HCT116 (cell line): ENCODE data around the gene PNKP. TPM values are rescaled to one million over a fixed set of nuclear protein-coding genes. Genes with fewer than 3 reads are reported as not detected.
A peak's percentile ranks its signal among the peaks of the same experiment; 100 is the strongest.

ENCODE experiments used
- ATAC-seq: fragments of 200-7000 bp; cut with Tn5 transposase; 2 replicates; pipeline ENCODE4 v1.9.1; 2020; ENCODE audit warnings: mild to moderate bottlenecking, moderate library complexity
- BruUV-seq: library from RNA; stranded (reverse); fragments of 400-500 nt; replicated peaks from 2 replicates; lab custom pipeline; 2021; lab: Mats Ljungman, UMichigan
- CTCF ChIA-PET: fragments of 300-600 bp; sonication (Branson Sonifier 250); formaldehyde crosslinking; loops from one replicate; lab custom pipeline; 2021; ENCODE audit warnings: antibody characterized with exemption; lab: Charles Lee
- POLR2A ChIA-PET: fragments of 300-600, 350-600 bp; sonication (Branson Sonifier 250); formaldehyde crosslinking; loops from one replicate; lab custom pipeline; 2021; ENCODE audit warnings: antibody characterized with exemption; lab: Charles Lee
- RAD21 ChIA-PET, 2 experiments: fragments of 300-600 bp; sonication (Branson Sonifier 250); formaldehyde crosslinking; loops; one replicate each; lab custom pipeline; 2023; ENCODE audit warnings: low total read pairs in 2 of 2; ENCODE audit not compliant: uncharacterized antibody in 2 of 2, unreplicated experiment in 2 of 2, low non-redundant PET in 1 of 2; lab: Charles Lee
- DNase-seq: peaks from one replicate; pipeline ENCODE4 v3.0.0-alpha.2; 2010; ENCODE audit warnings: low read depth, low spot score
- H2AFZ ChIP-seq: fragments of 200-600 bp; shearing (Covaris generic), sonication (generic); 2 replicates; pipeline ENCODE4 v1.6.1; 2017; ENCODE audit warnings: low read depth, mixed run types, mixed read lengths, antibody characterized with exemption, low read length; ENCODE audit not compliant: poor library complexity, severe bottlenecking
- H3K27ac ChIP-seq: 2 replicates; pipeline ENCODE4 v1.5.1; 2012; ENCODE audit warnings: low read depth, low read length
- H3K27me3 ChIP-seq: fragments of 200-600 bp; sonication (generic); 2 replicates; pipeline ENCODE4 v1.6.1; 2016; ENCODE audit warnings: mixed run types, low read length, mixed read lengths; ENCODE audit not compliant: insufficient read depth
- H3K36me3 ChIP-seq, 2 experiments: fragments of 200-500 bp in 1 of 2; fragments of 200-600 bp in 1 of 2; sonication (Bioruptor generic) in 1 of 2; sonication (generic) in 1 of 2; 2 replicates each; pipeline versions ENCODE4 v1.5.1 to v1.6.1; 2014 to 2016; ENCODE audit warnings: low read length in 2 of 2, inconsistent platforms in 1 of 2, mixed read lengths in 1 of 2, mixed run types in 1 of 2; ENCODE audit not compliant: insufficient read depth in 2 of 2, control insufficient read depth in 1 of 2
- H3K4me1 ChIP-seq, 2 experiments: fragments of 200-600 bp in 1 of 2; sonication (generic) in 1 of 2; 2 replicates each; pipeline versions ENCODE4 v1.5.1 to v1.6.1; 2012 to 2017; ENCODE audit warnings: low read length in 2 of 2, inconsistent platforms in 1 of 2, mild to moderate bottlenecking in 1 of 2, mixed read lengths in 1 of 2, mixed run types in 1 of 2, moderate library complexity in 1 of 2; ENCODE audit not compliant: insufficient read depth in 2 of 2, control insufficient read depth in 1 of 2
- H3K4me2 ChIP-seq: fragments of 200-600 bp; sonication (generic); 2 replicates; pipeline ENCODE4 v1.6.1; 2017; ENCODE audit warnings: mixed run types, low read length, mixed read lengths
- H3K4me3 ChIP-seq, 2 experiments: fragments of 200-600 bp in 1 of 2; sonication (generic) in 1 of 2; replicated peaks in 1 of 2; 2 replicates each; pipeline ENCODE4 v1.5.1; 2011 to 2016; ENCODE audit warnings: low read length in 2 of 2, control low read depth in 1 of 2, low read depth in 1 of 2, mild to moderate bottlenecking in 1 of 2, mixed read lengths in 1 of 2, mixed run types in 1 of 2
- H3K79me2 ChIP-seq: fragments of 200-600 bp; sonication (generic); 2 replicates; pipeline ENCODE4 v1.6.1; 2017; ENCODE audit warnings: mild to moderate bottlenecking, mixed run types, low read length, moderate library complexity, mixed read lengths; ENCODE audit not compliant: insufficient read depth
- H3K9ac ChIP-seq: fragments of 200-600 bp; sonication (generic); 2 replicates; pipeline ENCODE4 v1.6.1; 2016; ENCODE audit warnings: low read length, mixed read lengths
- H3K9me2 ChIP-seq: fragments of 200-600 bp; sonication (generic), shearing (Covaris generic); 2 replicates; pipeline ENCODE4 v1.6.1; 2017; ENCODE audit warnings: mixed run types, mild to moderate bottlenecking, moderate library complexity; ENCODE audit not compliant: insufficient read depth
- H3K9me3 ChIP-seq, 2 experiments: fragments of 200-500 bp in 1 of 2; fragments of 200-600 bp in 1 of 2; sonication (Bioruptor generic) in 1 of 2; sonication (generic) in 1 of 2; 2 replicates each; pipeline ENCODE4 v1.6.1; 2014 to 2017; ENCODE audit warnings: low read length in 2 of 2, mixed read lengths in 2 of 2, inconsistent platforms in 1 of 2, low read depth in 1 of 2, mild to moderate bottlenecking in 1 of 2, mixed run types in 1 of 2, moderate library complexity in 1 of 2; ENCODE audit not compliant: control insufficient read depth in 1 of 2, insufficient read depth in 1 of 2
- H4K20me1 ChIP-seq: fragments of 200-600 bp; sonication (generic), shearing (Covaris generic); 2 replicates; pipeline ENCODE4 v1.6.1; 2017; ENCODE audit warnings: mixed run types, mild to moderate bottlenecking, moderate library complexity; ENCODE audit not compliant: insufficient read depth
- ATF3 ChIP-seq: IDR thresholded peaks from 2 replicates; pipeline ENCODE4 v1.6.1; 2012
- CBX3 ChIP-seq: IDR thresholded peaks from 2 replicates; pipeline ENCODE4 v1.6.1; 2012; ENCODE audit warnings: low read depth
- CEBPB ChIP-seq: IDR thresholded peaks from 2 replicates; pipeline ENCODE4 v1.6.1; 2012; ENCODE audit warnings: low read depth
- CTCF ChIP-seq, 3 experiments: fragments of 200-600 bp in 1 of 3; sonication (generic) in 1 of 3; IDR thresholded peaks in 2 of 3; conservative IDR thresholded peaks in 1 of 3; 2 replicates each; pipeline ENCODE4 v1.5.1; 2012 to 2017; ENCODE audit warnings: low read depth in 2 of 3, low read length in 2 of 3, antibody characterized with exemption in 1 of 3, borderline replicate concordance in 1 of 3, control low read depth in 1 of 3, mild to moderate bottlenecking in 1 of 3, mixed read lengths in 1 of 3, mixed run types in 1 of 3, moderate library complexity in 1 of 3; ENCODE audit not compliant: insufficient read depth in 1 of 3
- EGR1 ChIP-seq: IDR thresholded peaks from 2 replicates; pipeline ENCODE4 v1.6.1; 2012; ENCODE audit warnings: low read depth
- ELF1 ChIP-seq: IDR thresholded peaks from 2 replicates; pipeline ENCODE4 v1.6.1; 2012; ENCODE audit warnings: low read depth, borderline replicate concordance
- FOSL1 ChIP-seq: IDR thresholded peaks from 2 replicates; pipeline ENCODE4 v1.6.1; 2012; ENCODE audit warnings: low read depth
- JUND ChIP-seq: IDR thresholded peaks from 2 replicates; pipeline ENCODE4 v1.6.1; 2012
- MAX ChIP-seq: IDR thresholded peaks from 2 replicates; pipeline ENCODE4 v1.6.1; 2012
- POLR2A ChIP-seq: IDR thresholded peaks from 2 replicates; pipeline ENCODE4 v1.7.0; 2011; ENCODE audit warnings: borderline replicate concordance; ENCODE audit not compliant: insufficient read depth, insufficient read length; ENCODE audit errors: extremely low read depth
- RAD21 ChIP-seq: IDR thresholded peaks from 2 replicates; pipeline ENCODE4 v1.6.1; 2012; ENCODE audit warnings: low read depth, mild to moderate bottlenecking
- REST ChIP-seq: IDR thresholded peaks from 2 replicates; pipeline ENCODE4 v1.6.1; 2012; ENCODE audit warnings: low read depth
- SIN3A ChIP-seq: IDR thresholded peaks from 2 replicates; pipeline ENCODE4 v1.6.1; 2012; ENCODE audit warnings: low read depth
- SP1 ChIP-seq: IDR thresholded peaks from 2 replicates; pipeline ENCODE4 v1.6.1; 2012; ENCODE audit warnings: low read depth
- SRF ChIP-seq: IDR thresholded peaks from 2 replicates; pipeline ENCODE4 v1.6.1; 2012; ENCODE audit warnings: low read depth
- YY1 ChIP-seq: IDR thresholded peaks from 2 replicates; pipeline ENCODE4 v1.6.1; 2011; ENCODE audit warnings: low read length, low read depth, moderate library complexity, mild to moderate bottlenecking; ENCODE audit not compliant: insufficient replicate concordance; ENCODE audit errors: extremely low read depth
- ZFX ChIP-seq: fragments of 450-650 bp; IDR thresholded peaks from 2 replicates; pipeline ENCODE4 v1.6.1; 2017
- intact Hi-C: fragments of 100-400 bp; cut with micrococcal nuclease; formaldehyde crosslinking; loops from 2 replicates; pipeline ENCODE4 v1.10.0; 2022
- total RNA-seq: library from RNA; stranded (reverse); gene quantifications from one replicate; pipeline ENCODE4 v1.2.1, GENCODE V29; 2021; ENCODE audit not compliant: unreplicated experiment

Gene PNKP
- total RNA-seq, 1 experiment from 2014 or later, result 129 TPM

GRCh38 chr19:49812452-49812996, 54.9 kb downstream of the PNKP start:
- no peaks in the 10 kb centered on the region for H3K36me3 ChIP-seq
- peak overlapping the region; percentile 80 for H2AFZ ChIP-seq
- H3K4me1 ChIP-seq, result peaks cover 15 to 44% of the 10 kb centered on the region in 2 experiments
- H3K9me2 ChIP-seq, result no peaks in the 10 kb centered on the region
- no peaks in the 10 kb centered on the region for H4K20me1 ChIP-seq
- H3K79me2 ChIP-seq, result no peaks in the 10 kb centered on the region
- no peak overlapping the region for H3K9ac ChIP-seq
- DNase-seq (no peak), ATAC-seq (no peak)
- no peak overlapping the region for H3K4me3 ChIP-seq
- intact Hi-C loops, result no loop called here
- no peaks in the 10 kb centered on the region for H3K27me3 ChIP-seq
- ChIA-PET POLR2A (no interaction called here), CTCF (no interaction called here), RAD21 (no interaction called here)
- BruUV-seq, result no TSS peak
- H3K4me2 ChIP-seq, result no peak overlapping the region
- peak overlapping the region; percentile 47; the same call in 1 of the 2 replicates for H3K27ac ChIP-seq
- H3K9me3 ChIP-seq, result no peaks in the 10 kb centered on the region
- TF ChIP-seq ZFX, result no peak
- no peak for TF ChIP-seq SIN3A
- no peak for TF ChIP-seq ELF1
- no peak for TF ChIP-seq FOSL1
- no peak for TF ChIP-seq JUND
- no peak for TF ChIP-seq SRF
- no peak for TF ChIP-seq CEBPB
- no peak for TF ChIP-seq RAD21
- TF ChIP-seq MAX, result no peak
- no peak for TF ChIP-seq ATF3

- Histone ChIP-seq H3K36me3 (no peaks in the 10 kb centered on the region), H4K20me1 (no peaks in the 10 kb centered on the region), H3K4me2 (no peak overlapping the region), H2AFZ (no peak overlapping the region), H3K4me3 (no peak overlapping the region), H3K79me2 (no peaks in the 10 kb centered on the region), H3K9me3 (no peaks in the 10 kb centered on the region), H3K9ac (no peak overlapping the region), H3K4me1 (peaks cover 6 to 32% of the 10 kb centered on the region in 2 experiments; a peak in 3 of 4 replicates), H3K9me2 (no peaks in the 10 kb centered on the region), H3K27me3 (no peaks in the 10 kb centered on the region), H3K27ac (no peak overlapping the region)
- CTCF ChIA-PET, result no interaction called here
- intact Hi-C loops, result no loop called here
- DNase-seq (no peak), ATAC-seq (no peak)
- no TSS peak for BruUV-seq
- POLR2A ChIA-PET, result no interaction called here
- RAD21 ChIA-PET, result no interaction called here
- no peak for TF ChIP-seq MAX
- TF ChIP-seq FOSL1, result no peak
- no peak for TF ChIP-seq SP1
- no peak for TF ChIP-seq POLR2A
- TF ChIP-seq REST, result no peak
- TF ChIP-seq CBX3, result no peak
- TF ChIP-seq RAD21, result no peak
- TF ChIP-seq EGR1, result no peak
- no peak for TF ChIP-seq CTCF (IDR thresholded peaks at IDR 0.05 in 2 of 3, conservative IDR thresholded peaks at IDR 0.05 in 1 of 3; ENCODE audit: borderline replicate concordance in 1 of 3, insufficient read depth in 1 of 3, low read depth in 2 of 3, low read length in 2 of 3)
- TF ChIP-seq YY1, result no peak
- TF ChIP-seq SIN3A, result no peak
Observed at GRCh38 chr19:49811328-49811727, 56.0 kb downstream of the PNKP start.
